ENCODE results near the gene HDHD2.

DNA sequence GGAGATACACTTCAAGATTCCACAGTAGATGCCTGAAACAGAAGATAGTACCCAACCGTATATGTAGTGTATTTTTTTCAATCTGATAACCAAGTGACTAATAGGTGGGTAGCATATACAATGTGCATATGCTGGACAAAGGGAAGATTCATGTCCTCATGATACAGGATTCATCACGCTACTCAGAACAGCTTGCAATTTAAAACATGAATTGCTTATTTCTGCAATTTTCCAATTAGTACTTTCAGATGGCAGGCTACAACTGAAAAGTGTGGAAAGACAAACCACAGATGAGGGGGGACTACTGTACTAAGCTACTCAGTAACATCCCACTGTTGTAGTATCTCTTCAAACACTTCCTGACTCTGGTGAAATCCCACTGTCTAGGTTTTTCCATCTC, 22.2 kb upstream of the HDHD2 start:
- TF ChIP-seq, protein P1, sequence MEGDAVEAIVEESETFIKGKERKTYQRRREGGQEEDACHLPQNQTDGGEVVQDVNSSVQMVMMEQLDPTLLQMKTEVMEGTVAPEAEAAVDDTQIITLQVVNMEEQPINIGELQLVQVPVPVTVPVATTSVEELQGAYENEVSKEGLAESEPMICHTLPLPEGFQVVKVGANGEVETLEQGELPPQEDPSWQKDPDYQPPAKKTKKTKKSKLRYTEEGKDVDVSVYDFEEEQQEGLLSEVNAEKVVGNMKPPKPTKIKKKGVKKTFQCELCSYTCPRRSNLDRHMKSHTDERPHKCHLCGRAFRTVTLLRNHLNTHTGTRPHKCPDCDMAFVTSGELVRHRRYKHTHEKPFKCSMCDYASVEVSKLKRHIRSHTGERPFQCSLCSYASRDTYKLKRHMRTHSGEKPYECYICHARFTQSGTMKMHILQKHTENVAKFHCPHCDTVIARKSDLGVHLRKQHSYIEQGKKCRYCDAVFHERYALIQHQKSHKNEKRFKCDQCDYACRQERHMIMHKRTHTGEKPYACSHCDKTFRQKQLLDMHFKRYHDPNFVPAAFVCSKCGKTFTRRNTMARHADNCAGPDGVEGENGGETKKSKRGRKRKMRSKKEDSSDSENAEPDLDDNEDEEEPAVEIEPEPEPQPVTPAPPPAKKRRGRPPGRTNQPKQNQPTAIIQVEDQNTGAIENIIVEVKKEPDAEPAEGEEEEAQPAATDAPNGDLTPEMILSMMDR (conservative IDR thresholded peaks at IDR 0.05; ENCODE audit: low read length) = no peak
- TF ChIP-seq EZH2phosphoT487 (IDR thresholded peaks at IDR 0.05; ENCODE audit: borderline replicate concordance) = no peak
